ENCODE data around the gene SYDE1.
A peak's percentile ranks its signal among the peaks of the same experiment; 100 is the strongest.

SYDE1 gene

DNA sequence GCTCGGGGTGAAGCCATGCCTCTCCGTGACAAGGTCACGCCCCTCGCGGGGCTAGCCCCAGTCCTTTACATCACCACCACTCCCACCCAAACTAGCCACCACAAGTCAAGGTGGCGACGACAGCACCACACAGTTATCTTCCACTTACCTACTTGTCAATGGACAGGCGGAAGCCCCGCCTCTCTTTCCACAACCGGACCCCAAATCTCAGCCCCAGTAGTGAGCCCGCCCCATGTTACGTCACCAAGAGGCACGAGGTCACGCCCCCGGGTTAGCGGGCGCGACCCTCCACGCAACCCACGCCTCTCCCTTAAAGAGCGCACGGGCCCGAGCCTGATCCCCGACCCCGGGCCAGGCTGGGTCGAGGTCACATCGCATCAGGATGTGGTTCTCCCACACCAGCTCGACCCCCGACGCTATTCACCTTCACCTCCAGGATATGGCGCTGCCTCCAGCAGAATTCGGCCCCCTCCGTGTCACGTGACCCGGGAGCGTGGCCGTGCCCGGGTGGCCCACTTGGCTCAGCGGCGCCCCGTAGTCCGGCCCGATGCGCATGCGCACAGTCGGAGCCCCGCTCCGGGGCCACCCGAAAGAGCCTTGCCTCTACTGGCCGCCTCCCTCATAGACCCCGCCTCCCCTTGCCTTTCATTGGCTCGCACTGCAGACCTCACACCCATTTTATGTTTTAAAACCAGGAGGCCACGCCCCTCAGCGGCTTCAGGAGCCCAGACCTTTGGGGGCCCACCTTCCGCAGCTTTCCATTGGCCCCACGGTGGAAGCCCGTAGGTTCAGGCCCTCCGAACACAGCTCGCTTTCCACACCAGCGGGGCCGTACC lies 18.2 kb downstream of the SYDE1 start:
- peak; percentile 97 for DNase-seq

DNA sequence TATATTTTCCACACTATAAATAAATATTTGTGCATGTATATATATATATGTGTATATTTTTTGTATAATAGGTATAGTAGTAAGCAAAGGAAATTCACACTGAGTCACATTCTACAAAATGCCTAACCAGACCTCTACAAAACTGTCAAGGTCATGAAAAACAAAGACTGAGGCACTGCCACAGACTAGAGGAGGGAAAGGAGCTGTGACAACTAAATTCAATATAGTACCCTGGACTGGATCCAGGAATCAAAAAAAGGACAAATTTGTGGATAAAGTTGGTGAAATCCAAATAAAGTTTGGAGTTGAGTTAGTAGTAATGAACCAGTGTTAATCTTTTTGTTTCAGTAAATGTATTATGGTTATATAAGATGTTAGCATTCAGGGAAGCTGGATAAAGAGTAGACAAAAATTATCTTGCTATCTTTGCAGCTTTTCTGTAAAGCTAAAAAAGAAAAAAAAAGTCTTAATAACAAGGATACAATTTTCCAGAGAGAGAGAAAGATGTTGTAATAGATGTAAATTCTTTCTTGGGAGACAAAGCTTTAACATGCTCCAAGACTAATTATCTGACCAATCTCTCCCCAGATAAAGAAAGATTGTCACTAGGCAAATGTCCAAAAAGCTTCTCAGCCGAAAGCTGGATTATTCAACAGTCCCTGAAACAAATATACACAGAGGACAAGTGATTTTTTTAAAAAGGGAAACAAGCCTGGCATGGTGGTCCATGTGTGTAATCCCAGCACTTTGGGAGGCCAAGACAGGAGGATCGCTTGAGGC lies 19.1 kb downstream of the SYDE1 start:
- no peak for DNase-seq

DNA sequence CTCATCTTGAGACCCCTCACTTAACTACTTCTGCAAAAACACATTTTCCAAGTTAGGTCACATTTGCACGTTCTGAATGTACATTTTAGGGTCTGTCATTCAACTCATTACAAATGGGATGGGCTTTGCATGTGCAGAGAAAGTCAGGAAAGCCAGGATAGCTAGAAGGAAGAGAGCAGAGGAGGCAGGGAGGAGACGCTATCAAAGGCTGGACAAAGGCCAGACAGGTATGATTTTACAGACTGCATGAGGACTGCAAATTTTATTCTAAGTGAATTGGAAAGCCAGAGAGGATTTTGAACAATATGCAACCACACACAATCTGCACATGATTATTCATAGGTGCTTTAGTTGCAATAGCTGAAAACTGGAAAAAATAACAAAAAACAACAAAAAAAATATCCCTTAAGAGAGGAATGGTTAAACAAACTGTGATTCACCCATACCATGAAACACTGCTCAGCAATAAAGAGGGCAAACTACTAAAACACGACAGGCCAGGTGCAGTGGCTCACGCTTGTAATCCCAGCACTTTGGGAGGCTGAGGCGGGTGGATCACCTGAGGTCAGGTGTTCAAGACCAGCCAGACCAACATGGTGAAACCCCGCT lies 21.1 kb downstream of the SYDE1 start:
- no peak for DNase-seq

DNA sequence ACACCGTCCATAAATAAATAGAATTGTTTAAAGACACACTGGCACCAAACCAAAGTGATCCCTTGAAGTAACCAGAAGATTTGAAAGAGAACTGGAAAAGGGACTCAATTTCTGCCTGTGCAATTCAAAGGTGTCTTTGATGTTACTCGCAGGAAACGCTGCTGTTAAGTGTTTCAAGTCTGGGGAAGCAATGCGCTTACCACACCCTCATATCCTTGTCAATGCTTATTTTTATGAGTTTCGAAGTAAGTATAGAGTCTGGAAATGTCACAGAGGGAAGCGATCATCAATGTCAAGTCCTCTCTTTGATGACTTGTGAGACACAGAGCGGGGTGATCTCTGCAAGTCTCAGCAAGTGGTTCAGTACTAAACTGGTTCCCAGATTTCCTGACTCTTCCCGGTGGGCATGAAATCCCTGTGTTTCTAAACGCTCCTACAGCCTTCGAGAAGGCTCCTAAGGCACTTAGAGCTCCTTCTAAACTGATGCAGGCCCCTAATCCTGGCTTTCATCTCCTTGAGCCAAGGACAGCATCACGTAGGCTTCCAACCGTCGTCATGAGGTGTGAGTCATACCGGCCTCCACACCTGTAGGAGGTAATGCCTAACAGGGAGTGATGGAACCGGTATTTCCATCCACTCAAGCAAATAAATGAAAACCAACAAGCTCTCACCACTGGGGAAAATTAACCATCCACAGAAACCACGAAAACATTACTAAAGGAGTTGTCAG lies 22.8 kb downstream of the SYDE1 start:
- no peak for DNase-seq

DNA sequence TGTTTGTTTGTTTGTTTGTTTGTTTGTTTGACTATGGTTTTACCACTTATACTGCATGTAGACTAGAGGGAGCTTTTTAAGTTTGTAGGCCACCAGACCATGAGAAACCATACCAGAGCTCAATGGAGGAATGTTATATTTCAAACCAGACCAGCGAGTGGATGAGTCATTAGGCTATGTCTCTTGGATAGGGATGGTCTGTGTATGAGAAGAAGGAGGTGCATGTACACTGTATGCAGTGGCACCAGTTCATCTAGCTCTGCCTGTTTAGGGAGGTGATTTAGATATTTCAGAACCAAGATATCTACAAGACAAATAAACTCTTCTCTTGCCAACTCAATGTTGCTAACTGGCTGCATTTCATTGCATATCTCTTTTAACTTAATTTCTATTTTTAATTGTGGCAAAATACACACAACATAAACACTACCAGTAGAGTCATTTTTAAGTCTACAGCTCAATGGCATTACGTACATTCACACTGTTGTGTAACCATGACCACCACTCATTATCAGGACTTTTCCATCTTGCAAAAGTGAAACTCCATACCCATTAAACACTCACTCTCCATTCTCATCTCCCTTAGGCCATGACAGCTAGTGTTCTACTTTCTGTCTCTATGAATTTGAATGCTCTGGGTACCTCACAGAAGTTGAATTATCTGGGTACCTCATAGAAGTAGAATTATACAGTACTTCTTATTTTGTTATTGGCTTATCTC lies 29.2 kb downstream of the SYDE1 start:
- no peak for DNase-seq

DNA sequence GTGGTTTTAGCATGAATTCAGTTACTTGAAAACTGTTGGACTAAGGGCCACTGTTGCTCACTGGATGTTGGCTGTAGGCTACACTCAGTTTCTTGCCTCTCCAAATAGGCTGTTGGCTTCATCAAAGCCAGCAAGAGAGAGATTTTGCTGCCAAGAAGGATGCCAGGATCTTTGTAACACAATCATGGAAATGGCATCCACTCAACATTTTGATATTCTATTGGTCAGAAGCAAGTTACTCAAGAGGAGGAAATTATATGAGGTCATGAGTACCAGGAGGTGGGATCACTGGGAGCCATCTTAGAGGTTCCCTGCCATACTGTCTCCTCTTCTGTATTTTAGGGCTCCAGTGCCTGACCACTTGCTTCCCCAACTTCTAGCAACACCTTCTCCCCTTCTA lies 30.6 kb downstream of the SYDE1 start:
- DNase-seq, result no peak

DNA sequence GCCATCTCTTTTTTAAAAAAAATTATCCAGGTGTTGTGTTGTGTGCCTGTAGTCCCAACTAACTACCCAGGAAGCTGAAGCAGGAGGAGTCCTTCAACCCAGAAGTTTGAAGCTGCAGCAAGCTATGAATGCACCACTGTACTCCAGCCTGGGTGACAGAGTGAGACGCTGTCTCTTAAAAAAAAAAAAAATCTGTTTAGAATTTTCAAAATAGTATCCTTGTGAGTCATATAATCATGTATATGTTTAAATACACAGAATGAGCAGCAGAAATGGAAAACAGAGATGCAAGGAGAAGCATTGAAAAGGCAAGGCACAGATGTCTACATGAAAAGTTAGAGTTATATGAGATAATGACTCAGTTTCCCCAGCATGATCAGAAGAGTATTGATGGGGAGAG lies 31.2 kb downstream of the SYDE1 start:
- no peak for DNase-seq

DNA sequence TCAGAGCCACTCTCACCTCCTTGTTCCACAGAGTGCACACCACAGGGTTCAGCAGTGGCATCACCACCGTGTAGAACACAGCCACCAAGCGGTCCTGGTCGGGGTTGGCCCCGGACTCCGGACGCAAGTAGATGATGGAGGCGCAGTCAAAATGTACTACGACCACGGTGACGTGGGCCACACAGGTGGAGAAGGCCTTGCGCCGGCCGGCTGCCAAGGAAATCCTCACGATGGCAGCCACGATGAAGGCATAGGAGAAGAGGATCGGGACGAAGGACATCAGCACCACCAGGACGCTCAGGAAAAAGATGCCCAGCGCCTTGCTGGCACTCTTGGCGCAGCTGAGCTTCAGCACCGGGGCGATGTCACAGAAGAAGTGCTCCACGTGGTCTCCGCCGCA lies 33.9 kb downstream of the SYDE1 start:
- no peak for DNase-seq

DNA sequence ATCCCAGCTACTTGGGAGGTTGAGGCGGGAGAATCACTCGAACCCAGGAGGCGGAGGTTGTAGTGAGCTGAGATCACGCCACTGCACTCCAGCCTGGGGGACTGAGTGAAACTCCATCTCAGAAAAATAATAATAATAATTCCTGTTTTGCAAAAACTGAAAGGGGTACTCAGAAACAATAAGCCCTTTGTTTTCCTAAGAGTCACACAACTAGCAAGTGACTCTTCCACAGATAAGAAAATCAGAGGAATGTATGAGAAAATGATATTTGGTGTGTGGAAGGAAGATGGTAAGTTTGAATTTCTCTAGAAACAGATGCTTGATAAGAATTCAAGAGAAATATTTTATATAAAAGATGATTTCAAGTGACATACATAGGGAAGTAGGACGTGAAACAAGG lies 35.1 kb downstream of the SYDE1 start:
- DNase-seq, result no peak

DNA sequence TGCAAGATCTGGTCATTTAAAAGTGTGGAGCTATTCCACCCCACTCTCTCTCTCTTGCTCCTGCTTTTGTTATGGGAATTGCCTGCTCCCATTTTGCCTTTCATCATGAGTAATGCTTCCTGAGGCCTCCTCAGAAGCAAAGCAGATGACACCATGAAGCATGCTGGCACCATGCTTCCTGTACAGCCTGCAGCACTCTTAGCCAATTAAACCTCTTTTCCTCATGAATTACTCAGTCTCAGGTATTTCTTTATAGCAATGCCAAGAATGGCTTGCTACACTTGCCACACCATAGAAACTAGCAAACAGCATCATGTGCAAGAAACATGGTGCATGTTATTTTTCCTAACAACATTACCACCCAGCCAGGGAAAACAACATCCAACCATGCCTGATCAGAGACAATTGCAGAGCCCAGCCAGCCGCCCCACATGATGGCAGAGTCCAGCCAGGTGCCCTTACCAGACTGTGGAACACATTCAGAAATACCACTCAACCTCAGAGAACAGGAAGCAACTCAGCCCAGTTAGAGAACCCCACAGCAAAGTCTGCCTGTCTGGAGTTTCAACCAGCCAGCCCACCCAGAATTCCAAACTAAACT lies 36.9 kb downstream of the SYDE1 start:
- DNase-seq, result no peak

DNA sequence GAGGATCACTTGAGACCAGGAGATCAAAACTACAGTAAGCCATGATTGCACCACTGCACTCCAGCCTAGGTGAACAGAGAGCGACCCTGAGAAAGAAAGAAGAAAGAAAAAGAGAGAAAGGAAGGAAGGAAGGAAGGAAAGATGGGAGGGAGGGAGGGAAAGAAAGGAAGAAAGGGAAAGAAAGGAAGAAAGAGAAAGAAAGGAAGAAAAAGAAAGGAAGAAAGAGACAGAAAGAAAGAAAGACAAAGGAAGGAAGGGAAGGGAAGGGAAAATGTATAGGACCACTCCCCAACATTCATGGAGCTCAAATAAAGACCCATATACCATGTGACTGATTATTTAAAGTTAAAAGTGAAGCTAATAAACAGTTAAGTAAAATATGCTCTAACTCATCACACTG lies 39.9 kb downstream of the SYDE1 start:
- DNase-seq, result no peak

DNA sequence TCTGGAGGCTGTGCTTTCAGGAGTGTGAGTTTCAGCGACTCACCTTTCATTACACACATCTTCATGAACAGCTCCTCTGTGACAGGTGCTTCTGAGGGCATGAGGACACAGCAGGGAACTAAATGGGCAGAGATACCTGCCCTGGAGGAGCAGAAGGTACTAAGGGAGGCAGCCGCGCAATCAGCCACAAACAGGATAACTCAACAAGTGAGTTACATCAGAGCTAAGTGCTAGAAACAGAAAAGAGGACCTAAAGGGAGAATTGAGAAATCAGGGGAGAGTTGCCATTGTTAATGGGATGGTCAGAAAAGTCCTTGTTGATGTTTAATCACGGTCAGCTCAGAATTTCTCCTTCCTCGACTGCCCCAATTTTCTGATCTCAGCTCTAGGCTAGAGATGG lies 42.5 kb downstream of the SYDE1 start:
- DNase-seq, result no peak

DNA sequence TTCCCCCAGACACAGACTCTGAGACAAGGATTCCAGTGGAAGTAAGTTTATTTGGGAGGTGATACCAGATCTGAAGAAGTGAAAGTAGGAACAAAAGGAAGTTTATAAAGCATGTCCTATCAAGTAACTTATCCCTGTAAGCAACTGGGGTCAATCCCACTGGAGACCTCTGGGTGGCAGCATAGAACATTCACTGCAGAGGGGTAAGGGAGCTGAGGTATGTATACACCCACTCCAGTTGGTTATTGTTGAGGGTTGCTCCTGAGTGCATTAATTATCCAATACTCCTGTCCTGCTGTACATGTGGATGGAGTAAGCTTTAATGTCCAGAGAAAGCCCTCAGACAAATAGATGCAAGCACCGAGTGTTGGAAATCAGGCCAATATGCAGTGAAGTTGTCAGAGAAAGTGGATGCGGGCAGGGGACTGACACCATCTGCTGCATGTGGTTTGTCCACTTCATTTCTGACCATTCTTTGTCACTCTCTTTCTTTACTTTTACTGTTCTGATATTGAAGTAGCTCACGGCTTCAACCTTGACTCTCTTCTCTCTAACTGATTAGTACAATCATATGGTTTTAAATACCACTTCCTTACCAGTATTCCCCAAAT lies 46.9 kb downstream of the SYDE1 start:
- DNase-seq, result peak; percentile 12

DNA sequence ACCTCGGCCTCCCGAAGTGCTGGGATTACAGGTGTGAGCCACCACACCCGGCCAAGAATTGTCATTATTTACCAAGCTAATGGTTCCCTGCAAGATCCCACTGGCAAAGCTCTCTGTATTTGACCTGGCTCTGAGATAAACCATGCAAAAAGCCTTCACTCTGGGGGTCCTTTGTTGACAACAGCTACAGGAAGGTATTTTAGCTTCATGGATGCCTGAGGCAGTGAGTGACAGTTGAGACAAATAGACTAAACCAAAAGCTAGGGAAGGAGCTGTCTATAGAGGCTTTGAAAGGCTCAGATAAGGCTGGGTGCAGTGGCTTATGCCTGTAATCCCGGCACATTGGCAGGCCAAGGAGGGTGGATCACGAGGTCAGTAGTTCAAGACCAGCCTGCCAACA lies 48.1 kb downstream of the SYDE1 start:
- no peak for DNase-seq

DNA sequence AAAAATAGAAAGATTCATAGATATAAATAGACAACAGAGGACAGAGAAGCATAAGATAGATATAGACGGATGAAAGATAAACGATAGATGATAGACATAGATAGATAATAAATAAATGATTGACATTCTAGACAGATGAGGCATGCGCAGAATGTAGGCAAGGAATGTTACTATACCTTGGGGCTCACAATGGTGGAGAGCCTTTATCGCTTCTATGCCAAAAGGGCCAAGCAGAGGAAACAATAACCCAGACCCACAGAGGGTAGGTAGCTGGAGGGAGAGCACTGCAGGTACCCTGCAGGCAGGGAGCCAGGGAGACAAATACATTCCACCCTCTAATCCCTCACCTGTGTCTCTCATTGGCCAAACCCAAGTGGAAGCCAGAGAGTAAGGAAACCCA lies 49.2 kb downstream of the SYDE1 start:
- no peak for DNase-seq

DNA sequence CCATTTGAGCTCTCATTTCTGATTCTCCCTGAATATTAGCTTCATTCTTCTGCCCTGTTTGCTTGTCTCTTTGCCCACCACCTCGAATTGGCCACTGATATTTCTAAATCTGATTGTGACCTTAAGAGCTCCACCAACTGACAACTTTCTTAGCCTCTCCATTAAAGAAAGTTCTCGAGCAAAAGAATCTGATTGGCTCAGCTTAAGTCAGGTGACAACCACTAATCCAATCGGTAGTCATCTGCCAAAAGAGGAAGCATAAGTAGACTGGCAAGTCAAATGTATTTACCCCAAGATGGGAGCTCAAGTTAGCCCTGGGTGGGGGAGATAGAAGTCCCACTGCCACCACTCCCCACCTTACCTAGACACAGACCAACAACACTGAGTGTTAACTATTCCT lies 52.0 kb downstream of the SYDE1 start:
- DNase-seq, result no peak

DNA sequence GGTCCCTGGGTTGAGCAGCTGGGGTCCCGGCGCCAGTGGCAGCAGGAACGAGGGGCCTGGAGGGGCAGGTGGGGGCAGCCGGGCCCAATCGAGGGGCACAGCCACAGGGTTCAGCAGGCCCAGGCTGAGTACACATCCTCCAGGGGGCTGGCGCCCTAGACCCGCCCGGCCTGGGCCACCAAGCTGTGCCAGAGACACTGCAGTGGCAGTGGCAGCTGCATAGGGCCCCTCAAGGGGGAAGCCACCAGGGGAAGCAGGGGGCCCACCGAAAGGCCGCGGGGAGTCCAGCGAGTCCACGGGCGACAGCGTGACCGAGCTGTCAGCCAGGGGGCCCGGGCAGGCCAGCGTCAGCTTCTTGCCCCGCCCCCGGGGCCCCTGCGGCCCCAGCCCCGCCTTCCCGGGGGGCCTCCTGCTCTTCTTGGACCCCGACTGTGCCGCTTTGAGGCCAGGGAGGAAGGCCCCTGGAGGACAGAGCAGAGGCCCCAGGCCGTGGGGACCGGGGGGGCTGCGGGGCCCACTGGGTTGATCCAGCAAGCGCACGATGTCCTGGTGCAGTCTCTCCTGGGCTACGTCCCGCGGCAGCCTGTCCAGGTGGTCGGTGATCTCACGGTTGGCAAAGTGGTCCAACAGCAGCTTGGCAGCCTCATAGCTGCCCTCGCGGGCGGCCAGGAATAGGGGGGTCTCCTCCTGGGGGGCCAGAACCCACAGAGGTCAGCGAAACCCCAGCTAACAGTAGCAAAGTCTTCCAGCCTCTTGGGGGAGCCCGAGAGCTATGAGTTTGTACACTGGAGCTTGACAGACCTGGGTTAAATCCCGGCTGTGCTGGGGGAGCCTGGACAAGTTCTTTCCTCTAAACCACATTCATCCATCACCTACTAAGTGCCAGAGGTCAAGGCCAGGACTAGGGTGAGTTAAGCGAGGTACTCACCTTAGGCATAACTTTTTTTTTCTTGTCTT lies 54.1 kb downstream of the SYDE1 start:
- no peak for DNase-seq
